ENCODE measurements around the gene FBXO8.
"Not testable (repeated sequence)": the region's sequence is repeated elsewhere in the genome, so short reads cannot be mapped to it uniquely, and the experiment has no call there.

The FBXO8 gene

GRCh38 chr4:174283507-174284471 is at the start of gene FBXO8, which contains the start of gene CEP44:
TSS of gene FBXO8 (minus strand) at chr4:174283667. CDS start at chr4:174263092, 20,575 bp downstream.
TSS of gene CEP44 (plus strand) at chr4:174283911. CDS start at chr4:174299122, 15,211 bp downstream.
- peak; percentile 92 for DNase-seq

- DNase-seq: no peak
Measured at GRCh38 chr4:174332741-174333493, 49.5 kb upstream of the FBXO8 start.

- no peak for DNase-seq
Measured at GRCh38 chr4:174324725-174325124, 41.3 kb upstream of the FBXO8 start.

- no peak for DNase-seq
Measured at GRCh38 chr4:174324236-174324635, 40.8 kb upstream of the FBXO8 start.

GRCh38 chr4:174320494-174321199 is 37.2 kb upstream of the FBXO8 start:
- DNase-seq: no peak

- DNase-seq: peak; percentile 13
Measured at GRCh38 chr4:174318829-174319764, 35.6 kb upstream of the FBXO8 start.

- DNase-seq: peak; percentile 1
Measured at GRCh38 chr4:174317531-174317930, 34.1 kb upstream of the FBXO8 start.

- DNase-seq: no peak
Measured at GRCh38 chr4:174316954-174317353, 33.5 kb upstream of the FBXO8 start.

- no peak for DNase-seq
Measured at GRCh38 chr4:174316546-174316945, 33.1 kb upstream of the FBXO8 start.

GRCh38 chr4:174314770-174315169 is 31.3 kb upstream of the FBXO8 start:
- no peak for DNase-seq

- DNase-seq: no peak
Measured at GRCh38 chr4:174314274-174314673, 30.8 kb upstream of the FBXO8 start.

GRCh38 chr4:174312993-174313392 is 29.5 kb upstream of the FBXO8 start:
- no peak for DNase-seq

- no peak for DNase-seq
Measured at GRCh38 chr4:174307694-174308093, 24.2 kb upstream of the FBXO8 start.

- DNase-seq: no peak
Measured at GRCh38 chr4:174305961-174306360, 22.5 kb upstream of the FBXO8 start.

GRCh38 chr4:174304664-174305063 is 21.2 kb upstream of the FBXO8 start:
- DNase-seq: no peak

- no peak for DNase-seq
Measured at GRCh38 chr4:174303687-174304086, 20.2 kb upstream of the FBXO8 start.

GRCh38 chr4:174295142-174295541 is 11.7 kb upstream of the FBXO8 start:
- not testable (repeated sequence) for DNase-seq

GRCh38 chr4:174294641-174295040 is 11.2 kb upstream of the FBXO8 start:
- not testable (repeated sequence) for DNase-seq

- DNase-seq: no peak
Measured at GRCh38 chr4:174292473-174292872, 9.0 kb upstream of the FBXO8 start.

GRCh38 chr4:174286870-174287269 is 3.4 kb upstream of the FBXO8 start:
- no peak for DNase-seq

- peak; percentile 29 for DNase-seq
Measured at GRCh38 chr4:174284487-174284886, 1.0 kb upstream of the FBXO8 start.

Measured in NCI-H1092 treated with DMSO at 0.1 percent for 48 hours (cell line).